Measurements from ENCODE around the gene C12orf76. TPM values are rescaled to one million over a fixed set of nuclear protein-coding genes. Genes with fewer than 3 reads are reported as not detected.
"Not testable (repeated sequence)": the region's sequence is repeated elsewhere in the genome, so short reads cannot be mapped to it uniquely, and the experiment has no call there.

The C12orf76 gene
- total RNA-seq, 1 experiment from 2014 or later, result 3.6 TPM

- DNase-seq (ENCODE audit: low read depth), result no peak
- in situ Hi-C loops (cut with HindIII; ENCODE audit: low pct_unique_long_range_greater_than_20kb, low sequenced_read_pairs), result no loop called here
Measured at GRCh38 chr12:110068654-110069053, 20.3 kb upstream of the C12orf76 start.

- in situ Hi-C loops (cut with HindIII; ENCODE audit: low pct_unique_long_range_greater_than_20kb, low sequenced_read_pairs); DNase-seq (ENCODE audit: low read depth): not testable (repeated sequence)
Measured at GRCh38 chr12:110068115-110068514, 19.8 kb upstream of the C12orf76 start.

GRCh38 chr12:110067531-110067930 is 19.2 kb upstream of the C12orf76 start:
- in situ Hi-C loops (cut with HindIII; ENCODE audit: low pct_unique_long_range_greater_than_20kb, low sequenced_read_pairs), result no loop called here
- no peak for DNase-seq (ENCODE audit: low read depth)

- no peak for DNase-seq (ENCODE audit: low read depth)
- in situ Hi-C loops (cut with HindIII; ENCODE audit: low pct_unique_long_range_greater_than_20kb, low sequenced_read_pairs), result no loop called here
Measured at GRCh38 chr12:110065540-110065939, 17.2 kb upstream of the C12orf76 start.

GRCh38 chr12:110062241-110062640 is 13.9 kb upstream of the C12orf76 start:
- no peak for DNase-seq (ENCODE audit: low read depth)
- in situ Hi-C loops (cut with HindIII; ENCODE audit: low pct_unique_long_range_greater_than_20kb, low sequenced_read_pairs), result no loop called here

- in situ Hi-C loops (cut with HindIII; ENCODE audit: low pct_unique_long_range_greater_than_20kb, low sequenced_read_pairs), result no loop called here
- no peak for DNase-seq (ENCODE audit: low read depth)
Measured at GRCh38 chr12:110059651-110060000, 11.3 kb upstream of the C12orf76 start.

GRCh38 chr12:110058875-110059615 is 10.7 kb upstream of the C12orf76 start:
- in situ Hi-C loops (cut with HindIII; ENCODE audit: low pct_unique_long_range_greater_than_20kb, low sequenced_read_pairs), result no loop called here
- no peak for DNase-seq (ENCODE audit: low read depth)

- in situ Hi-C loops (cut with HindIII; ENCODE audit: low pct_unique_long_range_greater_than_20kb, low sequenced_read_pairs); DNase-seq (ENCODE audit: low read depth): not testable (repeated sequence)
Measured at GRCh38 chr12:110056643-110057042, 8.3 kb upstream of the C12orf76 start.

GRCh38 chr12:110055375-110056352 is 7.3 kb upstream of the C12orf76 start:
- DNase-seq (ENCODE audit: low read depth), result peak; percentile 86
- in situ Hi-C loops (cut with HindIII; ENCODE audit: low pct_unique_long_range_greater_than_20kb, low sequenced_read_pairs), result not testable (repeated sequence)

GRCh38 chr12:110050927-110051326 is 2.6 kb upstream of the C12orf76 start:
- DNase-seq (ENCODE audit: low read depth), result no peak
- in situ Hi-C loops (cut with HindIII; ENCODE audit: low pct_unique_long_range_greater_than_20kb, low sequenced_read_pairs), result no loop called here

- DNase-seq (ENCODE audit: low read depth), result not testable (repeated sequence)
Measured at GRCh38 chr12:110049666-110050065, 1.3 kb upstream of the C12orf76 start.

GRCh38 chr12:110049034-110049433 is 712 bp upstream of the C12orf76 start:
- DNase-seq (ENCODE audit: low read depth); in situ Hi-C loops (cut with HindIII; ENCODE audit: low pct_unique_long_range_greater_than_20kb, low sequenced_read_pairs): not testable (repeated sequence)

More at GRCh38 chr12:110049666-110050065, 1.3 kb upstream of the C12orf76 start:
- in situ Hi-C loops (cut with HindIII; ENCODE audit: low pct_unique_long_range_greater_than_20kb, low sequenced_read_pairs), result not testable (repeated sequence)

- in situ Hi-C loops (cut with HindIII; ENCODE audit: low pct_unique_long_range_greater_than_20kb, low sequenced_read_pairs), result no loop called here
- no peak for DNase-seq (ENCODE audit: low read depth)
Measured at GRCh38 chr12:110047297-110047940, 903 bp downstream of the C12orf76 start.

- in situ Hi-C loops (cut with HindIII; ENCODE audit: low pct_unique_long_range_greater_than_20kb, low sequenced_read_pairs), result no loop called here
- no peak for DNase-seq (ENCODE audit: low read depth)
Measured at GRCh38 chr12:110046451-110047187, 1.7 kb downstream of the C12orf76 start.

GRCh38 chr12:110042264-110042663 is 6.1 kb downstream of the C12orf76 start:
- no peak for DNase-seq (ENCODE audit: low read depth)
- in situ Hi-C loops (cut with HindIII; ENCODE audit: low pct_unique_long_range_greater_than_20kb, low sequenced_read_pairs), result no loop called here

GRCh38 chr12:110039085-110039807 is 9.1 kb downstream of the C12orf76 start:
- DNase-seq (ENCODE audit: low read depth), result peak; percentile 78
- in situ Hi-C loops (cut with HindIII; ENCODE audit: low pct_unique_long_range_greater_than_20kb, low sequenced_read_pairs), result no loop called here

- in situ Hi-C loops (cut with HindIII; ENCODE audit: low pct_unique_long_range_greater_than_20kb, low sequenced_read_pairs), result no loop called here
- no peak for DNase-seq (ENCODE audit: low read depth)
Measured at GRCh38 chr12:110038741-110039084, 9.6 kb downstream of the C12orf76 start.

- in situ Hi-C loops (cut with HindIII; ENCODE audit: low pct_unique_long_range_greater_than_20kb, low sequenced_read_pairs), result no loop called here
Measured at GRCh38 chr12:110037315-110037714, 11.0 kb downstream of the C12orf76 start.

More at GRCh38 chr12:110037315-110037714, 11.0 kb downstream of the C12orf76 start:
- DNase-seq (ENCODE audit: low read depth), result no peak

All from Caki2 (cell line).